NCI-H1930 (cell line): ENCODE results near the gene DENND5B.
"Not testable (repeated sequence)": the region's sequence is repeated elsewhere in the genome, so short reads cannot be mapped to it uniquely, and the experiment has no call there.

ENCODE experiments used
- DNase-seq, 2 experiments: peaks; one replicate each; lab custom pipeline; 2025; lab: John Stamatoyannopoulos, UW

DENND5B gene

DNA sequence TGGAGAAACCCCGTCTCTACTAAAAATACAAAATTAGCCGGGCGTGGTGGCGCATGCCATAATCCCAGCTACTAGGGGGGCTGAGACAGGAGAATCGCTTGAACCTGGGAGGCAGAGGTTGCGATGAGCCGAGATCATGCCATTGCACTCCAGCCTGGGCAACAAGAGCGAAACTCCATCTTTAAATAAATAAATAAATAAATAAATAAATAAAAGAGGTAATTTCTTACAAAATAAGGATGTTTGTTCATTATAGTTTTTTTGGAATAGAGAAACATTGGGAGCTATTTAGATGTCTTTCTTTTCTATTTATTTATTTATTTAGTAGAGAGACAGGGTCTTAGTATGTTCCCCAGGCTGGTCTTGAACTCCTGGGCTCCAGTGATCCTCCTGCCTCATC is 213.7 kb downstream of the DENND5B start:
- DNase-seq: not testable (repeated sequence)

- not testable (repeated sequence) for DNase-seq
These were observed 215.5 kb downstream of the DENND5B start for GRCh38 chr12:31375422-31375821.

GRCh38 chr12:31371256-31371620 is 219.7 kb downstream of the DENND5B start:
- no peak for DNase-seq

GRCh38 chr12:31370531-31371255 is 220.2 kb downstream of the DENND5B start:
- DNase-seq: no peak

DNA sequence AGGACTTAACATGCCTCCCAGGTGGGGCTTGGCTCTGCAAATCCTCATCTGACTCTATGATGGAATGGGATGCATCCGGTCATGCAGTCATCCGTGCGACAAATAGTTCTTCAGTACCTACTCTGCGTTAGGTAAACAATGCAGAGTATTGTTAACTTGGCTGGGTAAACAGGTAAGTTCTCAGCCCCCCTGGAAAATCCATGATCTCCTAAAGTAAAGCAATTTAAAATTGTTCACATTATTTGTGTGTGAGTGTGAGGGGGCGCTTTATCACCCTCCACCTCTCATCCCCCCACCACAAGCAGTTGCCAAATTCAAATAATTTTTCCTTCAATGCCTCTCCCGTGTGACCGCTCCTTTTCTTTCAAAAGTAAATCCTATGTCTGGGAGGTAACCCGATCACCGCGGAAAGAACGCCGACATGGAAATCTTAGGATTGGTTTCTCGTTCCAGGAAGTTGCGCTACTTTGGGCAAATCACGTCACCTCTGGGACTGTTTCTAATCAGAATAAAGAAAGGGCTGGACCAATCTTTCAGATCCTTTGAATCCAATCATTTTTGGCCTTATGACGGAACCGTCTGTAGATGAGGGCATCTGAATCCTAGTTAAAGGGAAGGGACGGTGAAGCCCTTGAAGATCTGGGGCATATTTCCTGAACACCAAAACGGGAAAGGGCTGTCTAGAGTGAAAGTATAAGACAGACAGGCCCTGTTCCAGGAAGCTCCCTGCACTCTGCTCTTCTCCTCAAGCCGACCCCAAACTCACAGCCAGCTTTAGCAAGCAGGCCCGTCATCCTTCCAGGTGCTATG is 221.0 kb downstream of the DENND5B start:
- DNase-seq: no peak

- no peak for DNase-seq
These were observed 222.1 kb downstream of the DENND5B start for GRCh38 chr12:31368666-31369361.

DNA sequence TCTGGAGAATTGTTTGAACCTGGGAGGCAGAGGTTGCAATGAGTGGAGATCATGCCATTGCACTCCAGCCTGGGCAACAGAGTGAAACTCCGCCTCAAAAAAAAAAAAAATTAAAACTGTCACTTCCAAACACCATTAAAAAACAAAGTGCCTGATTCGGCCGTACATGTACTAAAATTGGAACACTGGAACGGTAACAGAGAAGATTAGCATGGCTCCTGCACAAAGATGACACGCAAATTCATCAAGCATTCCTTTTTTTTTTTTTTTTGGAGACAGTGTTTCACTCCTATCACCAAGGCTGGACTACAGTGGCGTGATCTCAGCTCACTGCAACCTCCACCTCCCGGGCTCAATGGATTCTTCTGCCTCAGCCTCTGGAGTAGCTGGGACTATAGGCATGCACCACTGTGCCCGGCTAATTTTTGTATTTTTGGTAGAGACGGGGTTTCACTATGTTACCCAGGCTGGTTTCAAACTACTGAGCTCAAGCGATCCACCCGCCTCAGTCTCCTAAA is 224.8 kb downstream of the DENND5B start:
- no peak for DNase-seq

DNA sequence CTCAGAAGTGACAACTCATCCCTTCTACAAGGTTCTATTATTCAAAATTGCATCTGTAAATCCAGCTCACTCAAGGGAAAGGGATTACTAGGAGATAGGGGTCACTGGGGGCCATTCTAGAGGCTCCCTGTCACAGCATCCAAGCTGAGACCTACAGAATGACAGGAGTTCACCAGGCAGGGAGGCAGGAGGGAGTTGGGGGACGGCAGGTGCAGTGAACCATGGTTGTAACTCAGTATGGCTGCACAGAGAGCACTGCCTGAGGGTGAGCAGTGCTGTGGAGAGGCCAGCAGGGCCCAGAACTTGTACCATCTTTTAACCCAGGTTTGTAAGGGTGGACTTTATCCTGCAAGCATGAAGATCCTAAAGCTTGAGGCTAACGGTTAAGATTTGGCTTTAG is 227.1 kb downstream of the DENND5B start:
- no peak for DNase-seq

DNA sequence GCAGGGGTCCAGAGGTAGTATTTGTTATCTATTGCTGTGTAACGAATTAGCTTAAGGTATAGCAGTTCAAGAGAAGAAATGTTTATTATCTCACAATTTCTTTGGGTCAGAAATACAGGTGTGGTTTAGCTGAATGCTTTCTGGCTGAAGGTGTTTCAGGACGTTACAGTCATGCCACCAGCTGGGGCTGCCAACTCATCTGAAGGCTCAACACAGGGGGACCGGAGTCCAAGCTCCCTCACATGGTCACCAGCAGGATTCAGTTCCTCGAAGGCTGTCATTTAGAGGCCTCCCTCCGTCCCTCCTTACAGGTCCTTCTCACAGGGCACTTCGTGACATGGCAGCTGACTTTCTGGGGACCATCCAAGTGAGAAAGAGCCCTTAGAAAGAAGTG is 227.5 kb downstream of the DENND5B start:
- DNase-seq: no peak

DNA sequence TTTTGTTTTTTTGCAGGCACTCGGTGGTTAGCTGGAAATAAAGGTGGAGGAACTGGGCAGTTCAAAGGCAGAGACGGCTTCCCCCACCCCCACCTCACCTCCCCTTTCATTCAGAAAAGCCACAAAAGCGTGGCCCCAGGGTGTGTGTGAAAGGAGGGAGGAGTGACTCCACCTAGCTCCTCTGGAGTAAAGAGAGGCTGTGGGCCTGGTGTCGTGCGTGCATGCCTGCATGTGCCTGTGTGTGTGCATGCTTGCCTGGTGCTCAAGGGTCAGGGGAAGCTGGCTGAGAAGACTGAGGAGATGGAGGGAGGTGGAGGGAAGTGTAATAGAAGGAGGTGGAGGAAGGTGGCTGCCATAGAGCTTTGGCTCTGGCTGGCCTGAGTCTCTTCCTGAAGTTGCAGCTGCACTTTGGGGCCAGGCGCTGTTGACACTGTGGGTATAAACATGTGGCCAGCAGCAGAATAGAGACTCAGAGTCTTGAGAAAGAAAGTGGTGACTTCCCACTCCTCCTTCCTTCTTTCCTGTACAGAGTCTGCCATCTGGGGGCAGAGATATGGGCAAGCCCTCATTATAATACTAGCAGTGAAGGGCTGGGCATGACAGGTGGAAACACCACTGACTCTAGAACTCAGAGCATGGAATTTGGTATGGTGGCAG is 228.0 kb downstream of the DENND5B start:
- no peak for DNase-seq

GRCh38 chr12:31362115-31362758 is 228.7 kb downstream of the DENND5B start:
- no peak for DNase-seq

DNA sequence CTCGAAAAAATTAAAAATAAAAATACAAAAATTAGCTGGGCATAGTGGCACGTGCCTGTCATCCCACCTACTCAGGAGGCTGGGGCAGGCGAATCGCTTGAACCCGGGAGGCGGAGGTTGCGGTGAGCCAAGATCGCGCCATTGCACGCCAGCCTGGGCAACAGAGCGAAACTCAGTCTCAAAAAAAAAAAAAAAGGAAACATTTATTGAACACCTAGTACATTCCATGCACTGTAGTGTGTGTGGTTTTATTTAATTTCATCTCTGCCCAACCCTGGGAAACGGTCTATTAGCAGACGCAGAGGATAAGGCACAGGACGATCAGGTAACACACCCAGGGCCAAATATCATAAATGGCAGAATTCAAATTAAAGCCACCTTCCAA is 229.2 kb downstream of the DENND5B start:
- DNase-seq: no peak

DNA sequence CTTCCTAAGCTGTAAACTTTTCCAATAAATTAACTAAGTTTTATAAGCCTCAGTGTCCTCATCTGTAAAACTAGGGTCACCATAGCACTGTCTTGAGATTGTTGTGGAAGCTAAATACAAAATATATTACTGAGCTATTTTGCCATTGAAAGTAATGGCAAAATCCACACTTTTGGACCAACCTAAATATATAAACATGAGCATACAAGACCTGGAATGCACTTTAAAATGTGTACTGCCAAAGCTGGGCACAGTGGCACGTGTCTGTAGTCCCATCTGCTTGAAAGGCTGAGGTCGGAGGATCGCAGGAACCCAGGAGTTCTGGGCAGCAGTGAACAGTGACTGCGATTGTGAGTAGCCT is 235.2 kb downstream of the DENND5B start:
- no peak for DNase-seq

DNA sequence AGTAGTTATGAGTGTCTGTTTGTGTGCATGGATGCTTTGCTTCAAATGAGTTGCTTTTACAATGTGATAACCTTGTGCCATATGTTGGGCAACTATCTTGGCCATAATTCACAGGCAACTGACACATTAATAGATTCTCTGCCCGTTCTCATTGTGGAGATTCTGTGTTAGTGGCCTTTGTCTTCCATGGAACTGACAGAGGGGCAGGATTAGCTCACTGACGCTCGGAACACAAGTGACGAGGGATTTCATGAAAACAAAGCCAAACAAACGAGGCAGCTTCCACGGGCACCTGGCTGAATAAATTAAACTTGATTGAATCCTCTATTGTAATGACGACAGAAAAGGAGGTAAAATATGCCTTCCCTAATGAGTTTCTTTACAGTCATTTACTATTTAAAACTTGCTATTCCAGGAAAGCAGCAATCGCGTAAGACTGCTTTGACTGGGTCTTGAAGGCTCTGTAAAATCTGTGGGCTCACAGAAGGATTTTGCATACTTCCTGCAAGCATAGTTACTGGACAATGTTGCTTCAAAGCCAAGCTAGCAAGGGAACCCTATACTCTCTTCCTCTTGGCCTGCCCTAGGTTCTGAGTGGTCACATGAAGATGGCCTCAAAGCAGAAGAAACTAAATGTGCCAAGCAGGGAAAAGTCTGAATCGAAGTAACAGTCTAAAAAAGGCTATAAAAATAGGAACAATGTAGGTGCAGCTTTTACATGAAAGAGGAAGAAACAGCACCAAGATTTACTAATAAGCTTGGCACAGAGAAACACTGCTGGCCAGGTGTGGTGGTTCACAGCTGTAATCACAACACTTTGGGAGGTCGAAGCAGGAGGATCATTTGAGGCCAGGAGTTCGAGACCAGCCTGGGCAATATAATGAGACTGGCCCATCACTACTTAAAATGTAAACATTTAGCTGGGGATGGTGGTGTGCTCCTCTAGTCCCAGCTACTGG is 236.9 kb downstream of the DENND5B start:
- peak; percentile 19 to 43 for DNase-seq

- no peak for DNase-seq
These were observed 244.7 kb downstream of the DENND5B start for GRCh38 chr12:31346267-31346666.

DNA sequence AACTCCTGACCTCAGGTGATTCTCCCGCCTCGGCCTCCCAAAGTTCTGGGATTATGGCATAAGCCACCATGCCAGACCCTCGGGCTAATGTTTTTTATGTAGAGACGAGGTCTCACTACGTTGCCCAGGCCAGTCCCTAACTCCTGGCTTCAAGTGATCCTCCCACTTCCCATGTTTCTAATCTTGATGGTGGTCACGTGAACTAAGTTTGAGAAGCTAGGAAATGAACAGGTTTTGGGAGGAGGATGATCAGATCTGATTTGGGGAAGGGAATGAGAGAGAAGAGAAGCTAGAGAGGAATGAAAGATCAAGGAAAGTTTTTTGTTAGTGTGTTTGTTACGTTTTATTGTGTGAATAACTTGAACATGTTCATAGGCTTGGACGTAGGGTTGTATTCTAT is 247.8 kb downstream of the DENND5B start:
- no peak for DNase-seq

DNA sequence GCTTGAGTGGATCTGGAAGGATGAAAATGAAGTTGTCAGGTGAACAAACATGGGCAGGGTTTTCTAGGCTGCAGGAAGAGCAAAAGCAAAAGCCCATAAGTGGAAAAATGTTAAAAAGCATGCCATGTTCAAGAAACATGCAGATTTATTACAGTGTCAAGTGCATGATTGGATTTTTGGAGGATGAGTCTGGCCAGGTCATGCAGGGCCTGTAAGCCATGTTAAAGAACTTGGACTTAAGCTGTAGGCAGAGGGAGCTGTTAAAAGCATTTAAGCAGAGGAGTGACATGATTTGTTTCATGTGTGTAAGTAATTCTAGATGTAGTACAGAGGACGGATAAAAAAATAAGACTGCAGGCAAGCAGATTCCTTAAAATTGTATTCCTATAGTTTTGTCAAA is 248.7 kb downstream of the DENND5B start:
- no peak for DNase-seq

- no peak for DNase-seq
These were observed 250.9 kb downstream of the DENND5B start for GRCh38 chr12:31339831-31340622.

GRCh38 chr12:31337952-31338351 is 253.0 kb downstream of the DENND5B start:
- DNase-seq: no peak
